SK-N-MC (cell line): ENCODE data around the gene SPTSSA.

ENCODE experiments used
- EZH2 ChIP-seq: fragments of 200-600 bp; sonication (generic); IDR thresholded peaks from one replicate; pipeline ENCODE4 v1.6.1; 2017; ENCODE audit warnings: antibody characterized with exemption
- POLR2AphosphoS5 ChIP-seq: IDR thresholded peaks from 2 replicates; pipeline ENCODE4 v1.6.1; 2012; ENCODE audit warnings: mild to moderate bottlenecking, low read depth, low read length, borderline replicate concordance

- TF ChIP-seq POLR2AphosphoS5 (no peak), EZH2 (no peak)
Measured at GRCh38 chr14:34450542-34450915, 11.5 kb downstream of the SPTSSA start.
